Gastrocnemius medialis (tissue), 4 donors: Measurements from ENCODE around the gene SCARB2. TPM values are rescaled to one million over a fixed set of nuclear protein-coding genes. Genes with fewer than 3 reads are reported as not detected.

Experiments used
- total RNA-seq, 4 donors: library from RNA; depleted of rRNA; stranded (reverse); fragments of >200 nt; gene quantifications; one replicate each; pipeline versions ENCODE4 v1.1.0 to v1.2.3, GENCODE V29; 2016

Gene SCARB2
- total RNA-seq, 4 donors from 2014 or later: 91.3 to 292 (median 186) TPM

Other genes with a start within 250 kb of the SCARB2 start
- gene SDAD1, start 222.9 kb downstream of the SCARB2 start, total RNA-seq: 10 to 100 TPM; 23.5 to 46.0 (median 29.4) TPM
- gene CXCL9, start 206.3 kb downstream of the SCARB2 start, total RNA-seq: 1 to 10 TPM in 1 of 4 donors, under 1 TPM in 2, not detected in 1; 0.40 to 1.6 (median 0.46) TPM
- gene CXCL10, start 190.3 kb downstream of the SCARB2 start, total RNA-seq: under 1 TPM in 1 of 4 donors, not detected in 3; 0.97 TPM
- gene CXCL11, start 177.8 kb downstream of the SCARB2 start, total RNA-seq: not detected
- 10 to 100 TPM; 55.2 to 91.0 (median 83.4) TPM for gene ART3, start 139.1 kb downstream of the SCARB2 start, total RNA-seq
- 10 to 100 TPM; 15.7 to 22.8 (median 20.0) TPM for gene NUP54, start 65.4 kb downstream of the SCARB2 start, total RNA-seq
- gene FAM47E, start 37.9 kb upstream of the SCARB2 start, total RNA-seq: 1 to 10 TPM in 3 of 4 donors, under 1 TPM in 1; 0.56 to 6.8 (median 3.8) TPM
- gene STBD1, start 92.9 kb upstream of the SCARB2 start, total RNA-seq: 10 to 100 TPM; 17.9 to 57.5 (median 41.5) TPM
- gene CCDC158, start 207.3 kb upstream of the SCARB2 start, total RNA-seq: not detected
- 1 to 10 TPM in 2 of 4 donors, under 1 TPM in 2; 0.20 to 1.7 (median 0.98) TPM for gene SHROOM3, start 221.4 kb upstream of the SCARB2 start, total RNA-seq